Muscle layer of colon (tissue), 2 donors: ENCODE data around the gene RNASEH2C.
"Not testable (repeated sequence)": the region's sequence is repeated elsewhere in the genome, so short reads cannot be mapped to it uniquely, and the experiment has no call there.

Source experiments
- H3K27ac ChIP-seq: one replicate; pipeline ENCODE4 v1.7.0; 2013; ENCODE audit warnings: low read depth, mild to moderate bottlenecking, low read length, moderate library complexity
- H3K27me3 ChIP-seq, 2 donors: one replicate each; pipeline ENCODE4 v1.7.0; 2013; ENCODE audit warnings: low read length in 2 of 2, mild to moderate bottlenecking in 2 of 2; ENCODE audit not compliant: insufficient read depth in 2 of 2, control insufficient read depth in 1 of 2
- H3K36me3 ChIP-seq: one replicate; pipeline ENCODE4 v1.7.0; 2013; ENCODE audit warnings: mild to moderate bottlenecking, low read length; ENCODE audit not compliant: insufficient read depth
- H3K4me1 ChIP-seq: one replicate; pipeline ENCODE4 v1.7.0; 2013; ENCODE audit warnings: mild to moderate bottlenecking, low read length; ENCODE audit not compliant: insufficient read depth
- H3K4me3 ChIP-seq, 2 donors: one replicate each; pipeline ENCODE4 v1.7.0; 2013; ENCODE audit warnings: low read length in 2 of 2, low read depth in 1 of 2, mild to moderate bottlenecking in 1 of 2, moderate library complexity in 1 of 2
- H3K9ac ChIP-seq: one replicate; pipeline ENCODE4 v1.7.0; 2013; ENCODE audit warnings: low read length
- H3K9me3 ChIP-seq: one replicate; pipeline ENCODE4 v1.7.0; 2013; ENCODE audit warnings: mild to moderate bottlenecking, low read length
- donor health status: abdominal sarcoma.
- donor health status: Adenocarcinoma of cecum.

Gene RNASEH2C

GRCh38 chr11:65720211-65720934 lies at the start of gene RNASEH2C:
Gene RNASEH2C, minus strand, starts transcription at chr11:65720798. Its CDS starts 40 bp downstream, at chr11:65720758.
- Histone ChIP-seq H3K4me1 (peaks cover 17% of the 10 kb centered on the region), H3K9me3 (no peaks in the 10 kb centered on the region), H3K27ac (peak within 1 kb of the TSS; percentile 92), H3K27me3 (no peaks in the 10 kb centered on the region), H3K9ac (peak within 1 kb of the TSS; percentile 64), H3K4me3 (peak within 1 kb of the TSS; percentile 68 to 84), H3K36me3 (peaks cover 37% of the 10 kb centered on the region)

GRCh38 chr11:65767806-65768205 lies 47.2 kb upstream of the RNASEH2C start:
- H3K27me3 ChIP-seq, H3K9ac ChIP-seq, H3K9me3 ChIP-seq, H3K27ac ChIP-seq, H3K36me3 ChIP-seq, H3K4me3 ChIP-seq, H3K4me1 ChIP-seq: not testable (repeated sequence)

GRCh38 chr11:65767406-65767805 lies 46.8 kb upstream of the RNASEH2C start:
- no peaks in the 10 kb centered on the region for H3K9me3 ChIP-seq
- H3K27ac ChIP-seq = no peak overlapping the region
- H3K9ac ChIP-seq = no peak overlapping the region
- H3K36me3 ChIP-seq = no peaks in the 10 kb centered on the region
- no peaks in the 10 kb centered on the region for H3K27me3 ChIP-seq
- H3K4me1 ChIP-seq = no peaks in the 10 kb centered on the region
- H3K4me3 ChIP-seq = no peak overlapping the region

GRCh38 chr11:65766535-65766934 lies 45.9 kb upstream of the RNASEH2C start:
- Histone ChIP-seq H3K27ac (no peak overlapping the region), H3K4me3 (no peak overlapping the region), H3K4me1 (no peaks in the 10 kb centered on the region), H3K36me3 (no peaks in the 10 kb centered on the region), H3K9ac (no peak overlapping the region), H3K27me3 (no peaks in the 10 kb centered on the region), H3K9me3 (no peaks in the 10 kb centered on the region)

- H3K27me3 ChIP-seq = no peaks in the 10 kb centered on the region
- no peaks in the 10 kb centered on the region for H3K4me1 ChIP-seq
- no peaks in the 10 kb centered on the region for H3K36me3 ChIP-seq
- H3K9me3 ChIP-seq = no peaks in the 10 kb centered on the region
- H3K27ac ChIP-seq = no peak overlapping the region
- H3K4me3 ChIP-seq = no peak overlapping the region
- H3K9ac ChIP-seq = no peak overlapping the region
Observed at GRCh38 chr11:65764434-65764833, 43.8 kb upstream of the RNASEH2C start.

GRCh38 chr11:65762816-65763215 lies 42.2 kb upstream of the RNASEH2C start:
- not testable (repeated sequence) for H3K9me3 ChIP-seq, H3K4me1 ChIP-seq, H3K27ac ChIP-seq, H3K9ac ChIP-seq, H3K27me3 ChIP-seq, H3K4me3 ChIP-seq, H3K36me3 ChIP-seq

GRCh38 chr11:65762169-65762568 lies 41.6 kb upstream of the RNASEH2C start:
- H3K4me1 ChIP-seq, H3K27ac ChIP-seq, H3K4me3 ChIP-seq, H3K36me3 ChIP-seq, H3K9ac ChIP-seq, H3K27me3 ChIP-seq, H3K9me3 ChIP-seq: not testable (repeated sequence)

GRCh38 chr11:65745049-65745448 lies 24.5 kb upstream of the RNASEH2C start:
- H3K4me3 ChIP-seq = no peak overlapping the region
- H3K9me3 ChIP-seq = no peaks in the 10 kb centered on the region
- H3K27me3 ChIP-seq = no peaks in the 10 kb centered on the region
- no peak overlapping the region for H3K9ac ChIP-seq
- H3K27ac ChIP-seq = no peak overlapping the region
- H3K4me1 ChIP-seq = no peaks in the 10 kb centered on the region
- no peaks in the 10 kb centered on the region for H3K36me3 ChIP-seq

- Histone ChIP-seq H3K4me1 (no peaks in the 10 kb centered on the region), H3K27me3 (no peaks in the 10 kb centered on the region), H3K36me3 (no peaks in the 10 kb centered on the region), H3K9ac (no peak overlapping the region), H3K27ac (no peak overlapping the region), H3K4me3 (no peak overlapping the region), H3K9me3 (no peaks in the 10 kb centered on the region)
Observed at GRCh38 chr11:65744699-65745042, 24.1 kb upstream of the RNASEH2C start.

- Histone ChIP-seq H3K9ac (no peak overlapping the region), H3K36me3 (no peaks in the 10 kb centered on the region), H3K27ac (no peak overlapping the region), H3K4me3 (no peak overlapping the region), H3K9me3 (no peaks in the 10 kb centered on the region), H3K4me1 (no peaks in the 10 kb centered on the region), H3K27me3 (no peaks in the 10 kb centered on the region)
Observed at GRCh38 chr11:65744026-65744698, 23.6 kb upstream of the RNASEH2C start.

- no peaks in the 10 kb centered on the region for H3K9me3 ChIP-seq
- H3K27me3 ChIP-seq = no peaks in the 10 kb centered on the region
- no peak overlapping the region for H3K4me3 ChIP-seq
- no peaks in the 10 kb centered on the region for H3K36me3 ChIP-seq
- H3K9ac ChIP-seq = no peak overlapping the region
- H3K4me1 ChIP-seq = no peaks in the 10 kb centered on the region
- no peak overlapping the region for H3K27ac ChIP-seq
Observed at GRCh38 chr11:65743681-65744025, 23.1 kb upstream of the RNASEH2C start.

- Histone ChIP-seq H3K9ac (no peak overlapping the region), H3K4me1 (no peaks in the 10 kb centered on the region), H3K27me3 (no peaks in the 10 kb centered on the region), H3K27ac (no peak overlapping the region), H3K9me3 (no peaks in the 10 kb centered on the region), H3K4me3 (no peak overlapping the region), H3K36me3 (no peaks in the 10 kb centered on the region)
Observed at GRCh38 chr11:65742353-65742752, 21.8 kb upstream of the RNASEH2C start.
